Measurements from ENCODE around the gene ZSCAN21.

GRCh38 chr7:100053215-100053614 lies 3.6 kb downstream of the ZSCAN21 start:
- TF ChIP-seq CTCF (conservative IDR thresholded peaks at IDR 0.05; ENCODE audit: low read depth, low read length) (peak; percentile 64), EZH2 (IDR thresholded peaks at IDR 0.05; ENCODE audit: low read length, unreplicated experiment) (no peak), EZH2phosphoT487 (IDR thresholded peaks at IDR 0.05; ENCODE audit: borderline replicate concordance, low read length) (no peak)
